ENCODE measurements around the gene HLF.
"Not testable (repeated sequence)": the region's sequence is repeated elsewhere in the genome, so short reads cannot be mapped to it uniquely, and the experiment has no call there.

Gene HLF

DNA sequence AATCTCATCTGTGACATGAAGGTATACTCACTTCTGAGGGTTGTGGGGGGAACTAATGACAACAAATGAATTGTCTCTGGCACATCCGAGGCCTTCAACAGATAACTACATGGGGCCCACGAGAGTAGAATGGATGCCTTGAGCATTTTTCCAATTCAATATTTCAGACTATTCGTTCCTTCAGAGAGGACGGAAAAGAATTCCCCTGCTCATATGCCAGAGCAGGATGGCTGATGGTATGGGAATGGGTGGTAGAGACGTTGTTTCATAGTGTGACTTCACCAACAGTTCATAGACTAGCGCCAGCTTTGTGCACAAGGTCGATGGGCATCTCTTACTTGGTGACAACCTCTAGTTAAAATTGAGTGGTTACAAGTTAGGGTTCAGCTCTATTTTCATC is 61.3 kb downstream of the HLF start:
- H3K36me3 ChIP-seq (ENCODE audit: control insufficient read depth, insufficient read depth, low read length): no peaks in the 10 kb centered on the region
- no peak overlapping the region for H3K4me3 ChIP-seq (ENCODE audit: low read depth, low read length)
- no peaks in the 10 kb centered on the region for H3K4me1 ChIP-seq (ENCODE audit: control insufficient read depth, insufficient read depth, low read length)
- H3K9ac ChIP-seq (ENCODE audit: low read length): no peak overlapping the region
- peaks cover 6% of the 10 kb centered on the region; the same call in 1 of the 2 replicates for H3K9me3 ChIP-seq (ENCODE audit: control insufficient read depth, insufficient read depth, low read depth, low read length)
- H3K27ac ChIP-seq (ENCODE audit: low read depth, low read length): no peak overlapping the region
- no peaks in the 10 kb centered on the region for H3K27me3 ChIP-seq (ENCODE audit: control insufficient read depth, insufficient read depth, low read length)

DNA sequence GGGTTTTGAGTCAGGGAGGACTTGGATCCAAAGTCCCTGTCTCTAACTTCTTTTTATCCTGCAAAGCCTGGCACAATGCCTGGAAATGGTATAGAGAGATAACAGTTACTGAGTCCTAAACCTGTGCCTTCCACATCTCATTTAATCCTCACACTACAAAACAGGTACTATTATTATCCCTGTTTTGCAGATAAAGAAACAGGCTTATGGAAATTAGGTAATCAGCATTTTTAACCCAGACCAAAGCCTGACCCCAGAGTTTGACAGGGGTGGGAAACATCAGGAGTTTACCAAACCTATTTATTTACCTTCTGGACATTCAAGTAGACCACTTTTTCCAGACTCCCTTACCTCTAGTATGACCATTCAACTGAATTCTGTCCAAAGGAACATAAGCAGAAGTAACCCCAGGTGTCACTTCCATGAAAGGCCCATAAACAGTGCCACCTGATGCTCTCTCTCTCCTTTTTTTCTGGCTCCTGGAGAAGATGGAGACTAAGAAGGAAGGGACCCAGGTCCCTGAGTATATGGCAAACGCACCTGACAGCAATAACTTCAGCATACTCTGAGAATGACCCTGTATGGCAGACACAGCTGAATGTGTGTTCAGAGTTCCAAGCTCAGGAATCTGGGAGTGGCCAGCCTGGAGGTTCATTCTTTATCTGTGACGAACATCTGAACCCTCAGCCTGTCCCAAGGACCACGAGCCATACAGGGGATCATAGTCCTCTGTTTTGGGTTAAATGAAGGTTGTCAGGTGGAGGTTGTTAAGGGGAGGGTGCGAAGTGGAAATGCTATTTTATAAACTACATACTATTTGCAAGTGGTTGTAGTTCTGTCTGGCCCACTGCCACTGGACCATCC is 62.7 kb downstream of the HLF start:
- no peak overlapping the region for H3K9ac ChIP-seq (ENCODE audit: low read length)
- no peak overlapping the region for H3K27ac ChIP-seq (ENCODE audit: low read depth, low read length)
- H3K27me3 ChIP-seq (ENCODE audit: control insufficient read depth, insufficient read depth, low read length): no peaks in the 10 kb centered on the region
- H3K4me1 ChIP-seq (ENCODE audit: control insufficient read depth, insufficient read depth, low read length): no peaks in the 10 kb centered on the region
- peaks cover 6% of the 10 kb centered on the region; the same call in 1 of the 2 replicates for H3K9me3 ChIP-seq (ENCODE audit: control insufficient read depth, insufficient read depth, low read depth, low read length)
- H3K36me3 ChIP-seq (ENCODE audit: control insufficient read depth, insufficient read depth, low read length): no peaks in the 10 kb centered on the region
- no peak overlapping the region for H3K4me3 ChIP-seq (ENCODE audit: low read depth, low read length)

DNA sequence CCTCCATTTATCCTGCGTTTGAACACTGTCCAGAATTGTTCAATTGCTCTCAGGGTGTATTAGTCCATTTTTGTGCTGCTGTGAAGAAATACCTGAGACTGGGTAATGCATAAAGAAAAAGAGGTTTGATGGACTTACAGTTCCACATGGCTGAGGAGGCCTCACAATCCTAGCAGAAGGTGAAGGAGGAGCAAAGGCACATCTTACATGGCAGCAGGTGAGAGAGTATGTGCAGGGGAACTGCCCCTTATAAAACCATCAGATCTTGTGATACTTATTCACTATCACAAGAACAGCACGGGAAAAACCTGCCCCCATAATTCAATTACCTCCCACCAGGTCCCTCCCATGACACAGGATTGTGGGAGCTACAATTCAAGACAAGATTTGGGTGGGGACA is 63.8 kb downstream of the HLF start:
- not testable (repeated sequence) for H3K9ac ChIP-seq (ENCODE audit: low read length); H3K27me3 ChIP-seq (ENCODE audit: control insufficient read depth, insufficient read depth, low read length); H3K4me1 ChIP-seq (ENCODE audit: control insufficient read depth, insufficient read depth, low read length); H3K9me3 ChIP-seq (ENCODE audit: control insufficient read depth, insufficient read depth, low read depth, low read length); H3K36me3 ChIP-seq (ENCODE audit: control insufficient read depth, insufficient read depth, low read length); H3K4me3 ChIP-seq (ENCODE audit: low read depth, low read length); H3K27ac ChIP-seq (ENCODE audit: low read depth, low read length)

DNA sequence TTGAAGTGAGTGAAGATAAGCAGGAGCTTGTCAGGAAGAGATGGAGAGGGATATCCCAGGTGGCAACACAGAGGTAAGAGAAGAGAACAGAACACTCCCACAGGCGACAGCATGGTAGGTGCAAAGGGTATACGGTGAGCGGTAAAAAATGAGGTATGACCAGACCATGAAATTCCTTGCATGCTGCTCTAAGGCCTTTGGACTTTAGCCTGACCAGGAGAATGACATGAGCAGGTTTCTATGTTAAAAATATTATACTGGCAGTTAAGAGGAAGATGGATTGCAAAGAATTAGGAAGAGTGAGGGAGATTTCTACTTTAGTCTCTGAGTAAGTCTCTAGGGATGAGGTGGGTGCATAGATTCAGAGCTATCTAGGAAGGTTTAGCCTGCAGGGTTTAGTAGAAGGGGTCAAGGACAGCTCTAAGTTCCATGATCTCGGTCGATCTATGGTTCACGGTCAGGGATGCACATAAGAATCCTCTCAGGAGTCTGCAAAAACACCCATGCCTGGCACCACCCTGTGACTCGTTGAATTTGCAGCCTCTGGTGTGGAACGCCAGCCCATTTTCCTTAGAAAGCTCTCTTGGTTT is 65.7 kb downstream of the HLF start:
- Histone ChIP-seq H3K4me3 (ENCODE audit: low read depth, low read length) (no peak overlapping the region), H3K36me3 (ENCODE audit: control insufficient read depth, insufficient read depth, low read length) (no peaks in the 10 kb centered on the region), H3K27ac (ENCODE audit: low read depth, low read length) (no peak overlapping the region), H3K9me3 (ENCODE audit: control insufficient read depth, insufficient read depth, low read depth, low read length) (peaks cover 6% of the 10 kb centered on the region; the same call in 1 of the 2 replicates), H3K27me3 (ENCODE audit: control insufficient read depth, insufficient read depth, low read length) (no peaks in the 10 kb centered on the region), H3K9ac (ENCODE audit: low read length) (no peak overlapping the region), H3K4me1 (ENCODE audit: control insufficient read depth, insufficient read depth, low read length) (peaks cover 11% of the 10 kb centered on the region; the same call in 1 of the 2 replicates)

DNA sequence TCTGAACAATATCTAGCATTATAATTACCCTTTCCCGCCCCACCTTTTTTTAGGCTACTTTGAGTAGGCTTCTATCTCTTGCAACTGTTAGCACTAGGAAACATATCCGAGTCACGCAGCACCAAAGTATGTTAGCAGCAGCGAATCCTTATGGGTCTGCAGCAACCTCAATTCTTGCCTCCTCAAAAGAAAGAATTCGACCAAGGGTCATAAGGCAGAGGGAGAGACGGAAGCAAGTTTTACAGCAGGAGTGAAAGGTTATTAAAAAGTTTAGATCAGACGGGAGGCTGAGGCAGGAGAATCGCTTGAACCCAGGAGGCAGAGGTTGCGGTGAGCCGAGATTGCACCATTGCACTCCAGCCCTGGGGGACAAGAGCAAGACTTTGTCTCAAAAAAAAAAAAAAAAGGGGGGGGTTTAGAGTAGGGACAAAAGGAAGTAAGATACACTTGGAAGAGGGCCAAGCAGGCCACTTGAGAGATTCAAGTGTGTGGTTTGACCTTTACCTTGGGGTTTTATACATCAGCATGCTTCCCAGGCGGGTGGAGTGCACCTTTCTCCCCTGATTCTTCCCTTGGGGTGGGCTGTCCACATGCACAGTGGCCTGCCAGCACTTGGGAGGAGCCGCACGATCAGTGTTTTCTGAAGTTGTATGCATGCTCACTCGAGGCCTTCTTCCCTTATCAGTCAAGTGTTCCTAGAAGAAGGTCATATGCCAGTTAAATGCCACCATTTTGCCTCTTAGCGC is 67.7 kb downstream of the HLF start:
- Histone ChIP-seq H3K27ac (ENCODE audit: low read depth, low read length) (no peak overlapping the region), H3K4me1 (ENCODE audit: control insufficient read depth, insufficient read depth, low read length) (peaks cover 18% of the 10 kb centered on the region; the same call in 1 of the 2 replicates), H3K4me3 (ENCODE audit: low read depth, low read length) (no peak overlapping the region), H3K9me3 (ENCODE audit: control insufficient read depth, insufficient read depth, low read depth, low read length) (peaks cover 6% of the 10 kb centered on the region; the same call in 1 of the 2 replicates), H3K27me3 (ENCODE audit: control insufficient read depth, insufficient read depth, low read length) (no peaks in the 10 kb centered on the region), H3K9ac (ENCODE audit: low read length) (no peak overlapping the region), H3K36me3 (ENCODE audit: control insufficient read depth, insufficient read depth, low read length) (no peaks in the 10 kb centered on the region)

DNA sequence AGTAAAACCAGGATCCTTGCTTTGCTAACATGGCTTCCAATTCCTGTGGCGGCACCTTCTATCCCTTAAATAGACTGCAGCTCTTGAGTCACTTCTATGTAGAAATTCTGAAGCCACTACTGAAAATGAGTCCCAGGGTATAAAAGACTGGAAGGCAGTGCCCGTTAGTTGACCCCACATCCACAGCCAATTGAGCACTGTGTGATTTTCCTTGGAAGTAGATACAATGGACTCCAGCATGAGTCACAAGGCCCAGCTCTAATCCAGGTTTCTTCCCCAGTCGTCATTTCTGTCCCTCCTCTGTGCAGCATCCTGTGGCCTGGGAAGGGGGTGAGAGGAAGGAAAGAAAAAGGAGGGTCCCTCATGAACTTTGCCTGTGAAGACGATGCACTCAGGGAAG is 69.5 kb downstream of the HLF start:
- Histone ChIP-seq H3K4me1 (ENCODE audit: control insufficient read depth, insufficient read depth, low read length) (peaks cover 18% of the 10 kb centered on the region; the same call in 1 of the 2 replicates), H3K27ac (ENCODE audit: low read depth, low read length) (no peak overlapping the region), H3K4me3 (ENCODE audit: low read depth, low read length) (no peak overlapping the region), H3K9me3 (ENCODE audit: control insufficient read depth, insufficient read depth, low read depth, low read length) (no peaks in the 10 kb centered on the region), H3K27me3 (ENCODE audit: control insufficient read depth, insufficient read depth, low read length) (no peaks in the 10 kb centered on the region), H3K9ac (ENCODE audit: low read length) (no peak overlapping the region), H3K36me3 (ENCODE audit: control insufficient read depth, insufficient read depth, low read length) (no peaks in the 10 kb centered on the region)

DNA sequence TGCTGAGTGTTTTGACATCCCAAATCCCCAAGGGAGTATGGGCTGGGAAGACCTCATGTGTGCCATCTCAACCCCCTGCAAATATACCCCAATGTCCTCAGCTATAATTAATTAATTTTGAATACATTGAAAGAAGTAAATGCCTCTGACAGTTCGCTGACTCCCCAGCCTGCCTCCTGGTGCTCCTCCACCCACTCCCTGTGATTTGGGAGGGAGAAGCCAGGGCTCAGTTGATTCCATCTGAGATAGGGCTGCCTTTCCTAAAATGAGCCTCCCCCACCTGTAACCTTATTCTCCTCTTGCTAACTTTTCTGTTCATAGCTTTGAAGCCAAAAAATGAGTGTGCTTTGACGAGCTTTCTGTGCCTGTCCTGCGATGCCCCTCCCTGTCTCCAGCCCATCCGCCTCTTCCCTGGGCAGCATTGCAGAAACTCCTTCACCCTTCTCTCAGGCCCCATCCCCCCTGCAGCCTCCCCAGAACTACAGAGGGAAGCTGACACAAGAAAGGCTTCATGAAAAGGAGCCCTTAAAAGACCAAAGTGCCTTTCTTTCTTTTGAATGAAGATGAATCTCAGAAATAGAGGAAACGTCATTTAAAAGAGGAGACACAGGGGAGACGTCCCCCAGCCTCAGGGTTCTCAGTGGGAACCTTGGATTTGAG is 70.3 kb downstream of the HLF start:
- no peaks in the 10 kb centered on the region for H3K27me3 ChIP-seq (ENCODE audit: control insufficient read depth, insufficient read depth, low read length)
- no peak overlapping the region for H3K27ac ChIP-seq (ENCODE audit: low read depth, low read length)
- no peak overlapping the region; the same call in 1 of the 2 replicates for H3K4me3 ChIP-seq (ENCODE audit: low read depth, low read length)
- H3K36me3 ChIP-seq (ENCODE audit: control insufficient read depth, insufficient read depth, low read length): no peaks in the 10 kb centered on the region
- peaks cover 18% of the 10 kb centered on the region; the same call in 1 of the 2 replicates for H3K4me1 ChIP-seq (ENCODE audit: control insufficient read depth, insufficient read depth, low read length)
- no peaks in the 10 kb centered on the region for H3K9me3 ChIP-seq (ENCODE audit: control insufficient read depth, insufficient read depth, low read depth, low read length)
- H3K9ac ChIP-seq (ENCODE audit: low read length): no peak overlapping the region

DNA sequence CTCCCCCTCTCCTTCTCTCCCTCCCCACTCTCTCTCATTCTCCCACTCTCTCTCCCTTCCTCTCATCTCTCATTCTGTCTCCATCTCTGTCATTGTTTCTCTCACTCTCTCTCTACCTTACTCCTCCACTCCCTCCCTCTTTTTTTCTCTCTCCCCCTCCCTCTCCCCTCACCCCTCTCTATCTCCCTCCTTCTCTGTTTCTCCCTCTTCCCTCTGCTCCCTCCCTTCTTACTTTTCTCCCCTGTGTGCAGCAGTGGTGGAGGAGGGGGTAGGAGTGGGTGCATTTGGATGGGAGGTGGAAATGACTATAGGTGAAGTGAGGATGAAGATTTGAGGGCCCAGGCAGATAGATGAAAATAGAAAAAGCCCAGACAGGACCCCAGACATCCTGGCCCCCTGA is 70.9 kb downstream of the HLF start:
- peaks cover 18% of the 10 kb centered on the region; the same call in 1 of the 2 replicates for H3K4me1 ChIP-seq (ENCODE audit: control insufficient read depth, insufficient read depth, low read length)
- no peak overlapping the region for H3K9ac ChIP-seq (ENCODE audit: low read length)
- H3K27ac ChIP-seq (ENCODE audit: low read depth, low read length): no peak overlapping the region
- no peaks in the 10 kb centered on the region for H3K27me3 ChIP-seq (ENCODE audit: control insufficient read depth, insufficient read depth, low read length)
- no peaks in the 10 kb centered on the region for H3K9me3 ChIP-seq (ENCODE audit: control insufficient read depth, insufficient read depth, low read depth, low read length)
- no peaks in the 10 kb centered on the region for H3K36me3 ChIP-seq (ENCODE audit: control insufficient read depth, insufficient read depth, low read length)
- H3K4me3 ChIP-seq (ENCODE audit: low read depth, low read length): no peak overlapping the region; the same call in 1 of the 2 replicates

DNA sequence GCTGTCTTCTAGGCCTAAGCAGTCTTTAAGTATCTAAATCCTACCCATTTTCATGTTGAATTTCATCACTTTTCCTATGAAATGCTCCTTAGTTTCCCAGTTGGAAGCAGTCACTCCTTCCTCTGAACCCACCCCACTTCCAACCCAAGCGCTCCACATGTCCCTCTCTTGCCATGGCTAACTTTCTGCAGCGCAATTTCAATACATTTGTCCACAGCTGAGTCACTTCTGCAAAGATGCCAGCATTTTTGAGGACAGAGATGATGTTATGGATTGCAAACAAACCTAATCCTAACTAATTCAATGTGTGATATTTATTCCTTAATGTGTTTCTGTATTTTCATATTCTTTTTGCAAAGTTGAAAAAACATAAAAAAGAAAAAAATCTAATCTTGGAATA is 71.7 kb downstream of the HLF start:
- Histone ChIP-seq H3K27ac (ENCODE audit: low read depth, low read length) (no peak overlapping the region), H3K9me3 (ENCODE audit: control insufficient read depth, insufficient read depth, low read depth, low read length) (no peaks in the 10 kb centered on the region), H3K4me1 (ENCODE audit: control insufficient read depth, insufficient read depth, low read length) (peaks cover 18% of the 10 kb centered on the region; the same call in 1 of the 2 replicates), H3K27me3 (ENCODE audit: control insufficient read depth, insufficient read depth, low read length) (no peaks in the 10 kb centered on the region), H3K4me3 (ENCODE audit: low read depth, low read length) (no peak overlapping the region), H3K9ac (ENCODE audit: low read length) (no peak overlapping the region), H3K36me3 (ENCODE audit: control insufficient read depth, insufficient read depth, low read length) (no peaks in the 10 kb centered on the region)

DNA sequence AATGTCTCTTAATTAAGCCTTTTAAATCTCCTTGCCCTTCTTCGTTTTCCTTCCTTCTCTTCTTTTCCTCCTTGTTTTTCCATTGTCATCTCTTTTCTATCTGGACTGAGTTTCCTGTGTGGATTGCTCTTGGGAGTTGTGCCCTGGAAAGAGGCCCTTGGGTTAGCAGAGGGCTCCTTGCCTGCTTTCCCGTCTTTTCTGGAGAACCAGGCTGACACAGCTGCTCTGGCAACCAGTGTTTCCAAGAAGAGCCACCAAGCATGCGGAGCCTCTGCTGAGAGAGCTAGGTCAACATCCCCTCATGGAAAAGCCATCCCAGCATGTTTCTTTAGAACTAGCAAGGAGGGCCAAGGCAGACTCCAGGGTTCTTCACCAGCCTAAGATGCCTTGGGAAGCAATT is 75.4 kb downstream of the HLF start:
- H3K4me3 ChIP-seq (ENCODE audit: low read depth, low read length): no peak overlapping the region
- no peaks in the 10 kb centered on the region for H3K9me3 ChIP-seq (ENCODE audit: control insufficient read depth, insufficient read depth, low read depth, low read length)
- peaks cover 9% of the 10 kb centered on the region; the same call in 1 of the 2 replicates for H3K4me1 ChIP-seq (ENCODE audit: control insufficient read depth, insufficient read depth, low read length)
- no peak overlapping the region for H3K27ac ChIP-seq (ENCODE audit: low read depth, low read length)
- H3K36me3 ChIP-seq (ENCODE audit: control insufficient read depth, insufficient read depth, low read length): no peaks in the 10 kb centered on the region
- no peaks in the 10 kb centered on the region for H3K27me3 ChIP-seq (ENCODE audit: control insufficient read depth, insufficient read depth, low read length)
- H3K9ac ChIP-seq (ENCODE audit: low read length): no peak overlapping the region
